GM21360 (cell line): ENCODE measurements around the gene FSTL4.

Experiments
- ATAC-seq: cut with Tn5 transposase; IDR thresholded peaks from one replicate; pipeline ENCODE4 v1.9.1; 2021; ENCODE audit warnings: mild to moderate bottlenecking, moderate library complexity; ENCODE audit not compliant: unreplicated experiment

FSTL4 gene

GRCh38 chr5:133483406-133484090 lies 128.8 kb downstream of the FSTL4 start:
- ATAC-seq = no peak

- ATAC-seq = no peak
These were observed 130.3 kb downstream of the FSTL4 start for GRCh38 chr5:133482028-133482427.

- no peak for ATAC-seq
These were observed 131.5 kb downstream of the FSTL4 start for GRCh38 chr5:133480866-133481265.

GRCh38 chr5:133480366-133480765 lies 132.0 kb downstream of the FSTL4 start:
- no peak for ATAC-seq

GRCh38 chr5:133478199-133478985 lies 133.9 kb downstream of the FSTL4 start:
- ATAC-seq = no peak

GRCh38 chr5:133475986-133476385 lies 136.4 kb downstream of the FSTL4 start:
- no peak for ATAC-seq

GRCh38 chr5:133474851-133475590 lies 137.3 kb downstream of the FSTL4 start:
- no peak for ATAC-seq

- ATAC-seq = no peak
These were observed 139.1 kb downstream of the FSTL4 start for GRCh38 chr5:133473291-133473690.

GRCh38 chr5:133472829-133473228 lies 139.5 kb downstream of the FSTL4 start:
- ATAC-seq = no peak

GRCh38 chr5:133471699-133472098 lies 140.6 kb downstream of the FSTL4 start:
- no peak for ATAC-seq

- no peak for ATAC-seq
These were observed 141.5 kb downstream of the FSTL4 start for GRCh38 chr5:133470841-133471240.

- no peak for ATAC-seq
These were observed 142.5 kb downstream of the FSTL4 start for GRCh38 chr5:133469846-133470245.

- no peak for ATAC-seq
These were observed 143.1 kb downstream of the FSTL4 start for GRCh38 chr5:133469252-133469651.

- no peak for ATAC-seq
These were observed 143.7 kb downstream of the FSTL4 start for GRCh38 chr5:133468596-133468995.

- ATAC-seq = no peak
These were observed 144.4 kb downstream of the FSTL4 start for GRCh38 chr5:133467826-133468463.

- no peak for ATAC-seq
These were observed 145.0 kb downstream of the FSTL4 start for GRCh38 chr5:133467335-133467779.

GRCh38 chr5:133466556-133467334 lies 145.6 kb downstream of the FSTL4 start:
- ATAC-seq = no peak

GRCh38 chr5:133464013-133464412 lies 148.3 kb downstream of the FSTL4 start:
- no peak for ATAC-seq

GRCh38 chr5:133461796-133462516 lies 150.4 kb downstream of the FSTL4 start:
- no peak for ATAC-seq
